Immature natural killer cell (primary cell): ENCODE measurements around the gene SOS2. TPM values are rescaled to one million over a fixed set of nuclear protein-coding genes. Genes with fewer than 3 reads are reported as not detected.

Experiments used
- DNase-seq, 3 donors: peaks; one replicate each; pipeline ENCODE4 v3.0.0; 2022; ENCODE audit warnings: mixed read lengths in 1 of 3
- H3K27ac Mint-ChIP-seq, 6 donors: one replicate each; pipeline ENCODE4 v1.8.0; 2020; ENCODE audit warnings: mixed read lengths in 6 of 6, mild to moderate bottlenecking in 5 of 6, inconsistent platforms in 4 of 6, moderate library complexity in 3 of 6
- H3K27me3 Mint-ChIP-seq, 3 donors: one replicate each; pipeline ENCODE4 v1.8.0; 2020 to 2021; ENCODE audit warnings: low read depth in 3 of 3, mild to moderate bottlenecking in 3 of 3, mixed read lengths in 3 of 3, moderate library complexity in 3 of 3, inconsistent platforms in 1 of 3
- H3K36me3 Mint-ChIP-seq, 3 donors: one replicate each; pipeline ENCODE4 v1.8.0; 2020; ENCODE audit warnings: mixed read lengths in 3 of 3, inconsistent platforms in 2 of 3, mild to moderate bottlenecking in 2 of 3
- H3K4me1 Mint-ChIP-seq, 2 donors: one replicate each; pipeline ENCODE4 v1.8.0; 2020; ENCODE audit warnings: inconsistent platforms in 2 of 2, mild to moderate bottlenecking in 2 of 2, mixed read lengths in 2 of 2, moderate library complexity in 1 of 2
- H3K4me3 Mint-ChIP-seq, 5 donors: one replicate each; pipeline ENCODE4 v1.8.0; 2020; ENCODE audit warnings: mild to moderate bottlenecking in 5 of 5, mixed read lengths in 5 of 5, inconsistent platforms in 3 of 5, moderate library complexity in 3 of 5
- H3K9me3 Mint-ChIP-seq, 6 donors: one replicate each; pipeline ENCODE4 v1.8.0; 2020; ENCODE audit warnings: mild to moderate bottlenecking in 6 of 6, mixed read lengths in 6 of 6, inconsistent platforms in 4 of 6, moderate library complexity in 3 of 6
- polyA plus RNA-seq, 3 donors: library from polyadenylated mRNA; unstranded; fragments of 300-500 nt; fragmentation: Illumina TruSeq; gene quantifications; one replicate each; pipeline ENCODE4 v1.2.3, GENCODE V29; 2021

The SOS2 gene
- polyA plus RNA-seq, 3 donors from 2014 or later: 13.8 to 15.5 (median 14.3) TPM

DNA sequence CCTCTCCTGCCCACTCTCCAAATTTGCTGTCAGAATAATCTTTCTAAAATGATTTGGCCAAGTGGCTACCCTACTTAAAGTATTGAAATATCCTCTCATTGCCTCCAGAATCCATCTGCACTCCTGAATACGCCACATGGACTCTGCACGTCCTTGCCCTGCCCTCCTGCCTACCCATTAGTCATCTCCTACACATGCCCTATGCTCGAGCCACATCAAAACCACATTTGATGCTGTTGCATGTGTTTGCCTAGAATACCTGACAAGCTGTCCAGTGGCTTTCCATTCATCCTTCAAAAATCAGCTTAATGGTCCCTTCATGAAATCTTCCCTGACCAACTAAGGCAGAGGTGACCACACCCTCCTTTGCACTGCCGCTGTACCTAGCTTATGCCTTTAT lies 132.0 kb downstream of the SOS2 start:
- Mint-ChIP-seq H3K36me3 (peaks cover 0 to 15% (median 4%) of the 10 kb centered on the region in 3 donors), H3K9me3 (no peaks in the 10 kb centered on the region), H3K27me3 (peaks cover 0 to 4% (median 3%) of the 10 kb centered on the region in 3 donors), H3K4me1 (peaks cover 55 to 61% of the 10 kb centered on the region in 2 donors), H3K4me3 (no peak overlapping the region), H3K27ac (peak overlapping the region in 5 of 6 donors; percentile 7 to 72 (median 47))
- DNase-seq: no peak

DNA sequence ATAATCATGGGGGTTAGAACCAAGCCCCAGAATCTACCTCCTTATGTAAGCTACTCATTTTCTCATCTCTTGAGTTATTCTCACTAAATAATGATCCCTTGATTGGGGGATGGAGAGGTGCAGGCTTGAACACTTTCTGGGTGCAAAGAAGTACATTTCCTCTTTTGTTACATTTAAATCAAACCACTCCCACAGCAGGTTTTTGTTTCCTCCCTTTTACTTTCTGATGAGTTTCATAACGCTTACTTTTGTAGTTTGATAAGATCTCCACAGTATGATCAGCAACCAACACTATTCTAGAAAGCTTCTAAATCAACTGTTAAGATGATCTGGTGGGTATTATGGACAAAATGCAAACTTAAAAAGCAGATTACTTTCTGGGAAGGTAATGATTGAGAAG lies 135.5 kb downstream of the SOS2 start:
- Mint-ChIP-seq H3K27me3 (peaks cover 0 to 4% (median 3%) of the 10 kb centered on the region in 3 donors), H3K9me3 (no peaks in the 10 kb centered on the region), H3K4me3 (peak overlapping the region; percentile 40 to 75 (median 69)), H3K4me1 (peaks cover 55 to 56% of the 10 kb centered on the region in 2 donors), H3K36me3 (peaks cover 0 to 20% (median 11%) of the 10 kb centered on the region in 3 donors), H3K27ac (peak overlapping the region; percentile 86 to 95 (median 92))
- peak; percentile 25 to 51 (median 40) for DNase-seq

DNA sequence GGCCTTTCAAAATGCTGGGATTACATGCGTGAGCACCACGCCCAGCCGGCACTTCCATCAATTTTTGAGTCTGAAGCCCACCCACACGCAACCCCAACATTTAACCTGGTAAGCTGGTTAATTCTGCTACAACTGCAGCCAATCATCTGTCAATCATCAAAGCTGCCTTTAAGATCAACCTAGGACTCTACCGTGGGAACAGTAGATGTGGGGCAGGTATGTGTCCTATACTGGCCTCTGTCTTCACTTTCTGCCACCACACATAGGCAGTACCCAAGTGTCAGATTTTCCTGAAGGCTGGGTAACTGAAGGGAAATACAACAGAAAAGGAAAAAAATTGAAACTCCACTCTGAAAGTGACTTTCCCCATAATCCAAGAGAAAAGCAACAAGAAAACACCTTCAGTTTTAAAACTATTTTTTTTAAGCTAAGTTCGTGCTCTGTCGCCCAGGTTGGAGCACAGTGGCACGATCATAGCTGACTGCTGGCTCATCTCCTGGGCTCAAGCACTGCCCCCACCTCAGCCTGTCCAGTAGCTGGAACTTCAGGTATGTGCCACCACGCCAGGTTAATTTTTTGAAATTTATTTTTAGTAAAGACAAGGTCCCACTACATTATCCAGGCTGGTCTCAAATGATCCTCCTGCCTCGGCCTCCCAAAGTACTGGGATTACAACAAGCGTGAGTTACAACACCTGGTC lies 137.2 kb downstream of the SOS2 start:
- Mint-ChIP-seq H3K36me3 (peaks cover 0 to 16% (median 11%) of the 10 kb centered on the region in 3 donors), H3K4me3 (no peak overlapping the region)

DNA sequence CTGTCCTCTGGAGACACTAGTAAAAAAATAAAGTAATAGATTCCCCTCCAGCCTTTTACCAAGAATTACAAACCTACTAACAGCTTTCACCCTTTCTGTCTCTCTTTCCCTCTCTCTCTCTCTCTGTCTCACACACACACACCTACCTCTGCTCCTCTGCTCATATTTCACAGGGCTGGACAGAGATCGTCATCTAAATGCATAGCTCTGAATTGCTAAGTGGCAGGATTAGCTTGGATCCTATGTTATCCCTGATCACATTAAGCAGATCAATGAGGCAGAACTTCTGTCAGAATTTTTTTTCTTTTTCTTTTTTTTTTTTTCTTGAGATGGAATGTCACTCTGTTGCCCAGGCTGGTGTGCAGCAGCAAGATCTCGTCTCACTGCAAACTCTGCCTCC lies 137.9 kb downstream of the SOS2 start:
- no peak overlapping the region for H3K4me3 Mint-ChIP-seq
- peaks cover 0 to 4% (median 3%) of the 10 kb centered on the region in 3 donors for H3K27me3 Mint-ChIP-seq
- peak overlapping the region; percentile 29 to 86 (median 58) for H3K27ac Mint-ChIP-seq
- no peaks in the 10 kb centered on the region for H3K9me3 Mint-ChIP-seq
- no peak for DNase-seq
- H3K36me3 Mint-ChIP-seq: peaks cover 0 to 16% (median 11%) of the 10 kb centered on the region in 3 donors
- peaks cover 51 to 54% of the 10 kb centered on the region in 2 donors for H3K4me1 Mint-ChIP-seq

More for the DNA sequence above, 137.2 kb downstream of the SOS2 start:
- Mint-ChIP-seq H3K9me3 (no peaks in the 10 kb centered on the region), H3K4me1 (peaks cover 49 to 50% of the 10 kb centered on the region in 2 donors), H3K27me3 (peaks cover 0 to 4% (median 3%) of the 10 kb centered on the region in 3 donors), H3K27ac (peak overlapping the region in 4 of 6 donors; percentile 9 to 64 (median 36))
- DNase-seq: no peak

DNA sequence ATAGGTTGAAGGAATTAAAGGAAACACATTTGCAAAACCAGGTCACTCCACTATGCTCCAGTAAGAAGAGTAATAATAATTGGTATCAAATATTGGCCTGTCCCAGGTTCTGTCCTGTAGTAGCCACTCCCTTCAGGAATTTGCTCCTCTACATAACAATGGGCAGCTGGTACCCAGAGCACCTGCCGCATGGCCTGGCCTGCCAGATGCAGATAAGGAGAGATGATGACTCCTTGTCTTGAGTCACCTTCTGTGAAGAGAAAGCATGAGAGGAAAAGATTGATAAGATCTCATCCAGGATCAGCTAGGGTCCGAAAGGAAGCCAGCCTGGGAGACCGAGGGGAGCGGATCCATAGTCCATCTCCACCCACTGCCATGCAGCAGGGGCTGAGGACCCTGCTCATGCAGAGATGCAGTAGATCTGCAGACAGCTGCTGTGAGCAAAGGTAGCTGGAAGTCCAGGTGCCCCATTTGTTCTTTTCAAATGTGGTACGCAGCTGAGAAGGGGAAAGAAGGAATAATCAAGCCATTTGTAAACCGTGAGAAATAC lies 139.3 kb downstream of the SOS2 start:
- Mint-ChIP-seq H3K36me3 (peaks cover 0 to 16% (median 15%) of the 10 kb centered on the region in 3 donors), H3K27me3 (peaks cover 0 to 9% (median 5%) of the 10 kb centered on the region in 3 donors), H3K27ac (peak overlapping the region in 3 of 6 donors; percentile 12 to 43 (median 16)), H3K4me1 (peaks cover 60 to 63% of the 10 kb centered on the region in 2 donors), H3K4me3 (no peak overlapping the region), H3K9me3 (no peaks in the 10 kb centered on the region)
- DNase-seq: no peak

DNA sequence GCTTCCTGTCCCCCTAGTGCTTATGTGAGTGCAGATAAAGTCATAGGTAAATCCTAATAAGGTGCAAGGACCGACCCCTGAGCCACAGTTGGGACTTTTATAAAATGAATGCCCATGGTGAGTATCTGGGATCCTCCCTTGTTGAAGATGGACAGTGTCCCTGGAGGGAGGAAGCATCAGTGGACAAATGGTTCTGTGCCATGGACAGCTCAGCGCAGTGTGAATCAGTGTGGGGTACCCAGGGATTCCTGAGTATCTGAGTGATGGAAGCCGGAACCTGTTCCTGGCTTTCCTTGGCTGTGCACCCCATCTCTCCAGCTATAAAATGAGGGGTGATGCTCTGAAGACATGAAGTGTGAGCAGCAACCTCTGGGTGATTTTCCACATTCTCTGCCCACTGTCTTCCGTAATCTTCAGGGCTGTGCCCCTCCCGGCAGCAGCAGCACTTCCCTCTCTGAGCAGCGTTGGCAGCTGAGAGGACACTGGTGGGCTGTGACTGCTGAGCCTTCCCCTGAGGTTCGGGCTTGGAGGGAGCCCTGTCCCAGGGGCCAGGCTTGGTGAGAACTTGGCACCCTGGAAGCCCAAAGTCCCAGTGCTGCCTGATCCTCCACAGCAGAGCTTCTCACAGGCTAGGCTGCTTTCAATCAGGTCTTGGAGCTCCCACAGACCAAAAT lies 140.0 kb downstream of the SOS2 start:
- Mint-ChIP-seq H3K27ac (peak overlapping the region in 3 of 6 donors; percentile 5 to 65 (median 58)), H3K4me3 (peak overlapping the region in 1 of 5 donors; percentile 10), H3K4me1 (peaks cover 56 to 63% of the 10 kb centered on the region in 2 donors), H3K9me3 (no peaks in the 10 kb centered on the region), H3K36me3 (peaks cover 0 to 16% (median 15%) of the 10 kb centered on the region in 3 donors), H3K27me3 (peaks cover 0 to 9% (median 6%) of the 10 kb centered on the region in 3 donors)
- DNase-seq: no peak

DNA sequence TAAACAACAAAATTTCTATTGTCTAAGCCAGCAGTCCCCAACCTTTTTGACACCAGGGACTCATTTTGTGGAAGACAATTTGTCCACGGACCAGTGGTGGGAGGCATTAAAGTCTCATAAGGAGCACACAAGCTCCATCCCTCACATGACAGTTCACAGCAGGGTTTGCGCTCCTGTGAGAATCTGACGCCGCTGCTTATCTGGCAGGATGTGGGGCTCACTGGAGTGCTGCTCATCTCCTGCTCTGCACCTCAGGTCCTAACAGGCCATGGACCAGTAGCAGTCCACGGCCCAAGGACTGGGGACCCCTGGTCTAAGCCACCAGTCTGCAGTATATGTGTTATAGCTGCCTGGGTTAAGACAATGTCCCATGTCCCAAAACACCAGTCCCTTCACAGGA lies 142.2 kb downstream of the SOS2 start:
- no peaks in the 10 kb centered on the region for H3K9me3 Mint-ChIP-seq
- H3K27me3 Mint-ChIP-seq: peaks cover 3 to 11% (median 9%) of the 10 kb centered on the region in 3 donors
- DNase-seq: no peak
- no peak overlapping the region for H3K4me3 Mint-ChIP-seq
- peaks cover 0 to 17% (median 10%) of the 10 kb centered on the region in 3 donors for H3K36me3 Mint-ChIP-seq
- H3K27ac Mint-ChIP-seq: peak overlapping the region; percentile 23 to 95 (median 77)
- peaks cover 61 to 72% of the 10 kb centered on the region in 2 donors for H3K4me1 Mint-ChIP-seq

DNA sequence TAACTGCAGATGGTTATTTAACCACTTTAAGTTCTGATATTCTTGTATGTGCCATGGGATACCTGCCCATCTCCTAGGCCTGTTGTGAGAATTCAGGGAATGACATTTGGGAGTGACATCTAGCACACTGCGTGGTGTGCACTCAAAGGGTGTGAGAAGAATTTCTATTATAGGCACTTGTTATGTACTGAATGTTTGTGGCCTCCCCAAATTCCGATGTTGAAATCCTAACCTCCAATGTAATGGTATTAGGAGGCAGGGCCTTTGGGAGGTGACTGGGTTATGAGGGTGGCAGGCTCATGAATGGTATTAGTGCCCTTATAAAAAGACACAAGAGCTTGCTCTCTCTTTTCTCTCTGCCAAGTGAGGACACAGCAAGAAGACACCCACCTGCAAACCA lies 142.6 kb downstream of the SOS2 start:
- Mint-ChIP-seq H3K27ac (peak overlapping the region in 5 of 6 donors; percentile 78 to 95 (median 94)), H3K4me3 (no peak overlapping the region), H3K4me1 (peaks cover 59 to 71% of the 10 kb centered on the region in 2 donors), H3K27me3 (peaks cover 3 to 11% (median 9%) of the 10 kb centered on the region in 3 donors), H3K36me3 (peaks cover 0 to 17% (median 10%) of the 10 kb centered on the region in 3 donors), H3K9me3 (no peaks in the 10 kb centered on the region)
- no peak for DNase-seq

DNA sequence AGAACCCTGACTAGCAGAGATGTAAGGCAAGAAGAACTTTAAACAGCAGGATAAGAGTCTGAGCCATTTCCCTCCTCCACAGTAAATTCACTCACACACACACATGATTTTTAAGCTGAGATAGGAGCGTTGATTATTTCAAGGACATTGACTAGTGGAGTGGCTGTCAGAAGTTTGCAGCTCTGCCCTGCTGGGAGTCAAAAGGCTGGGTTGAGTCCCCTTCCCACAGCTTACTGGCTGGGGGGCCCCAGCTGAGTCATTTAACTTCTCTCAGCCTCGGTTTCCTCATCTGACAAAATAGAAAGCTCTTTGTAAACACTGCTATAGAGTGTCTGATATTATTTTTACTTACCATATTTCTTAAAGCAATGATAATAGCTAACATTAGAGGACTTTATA lies 143.3 kb downstream of the SOS2 start:
- H3K27me3 Mint-ChIP-seq: peaks cover 3 to 15% (median 12%) of the 10 kb centered on the region in 3 donors
- H3K9me3 Mint-ChIP-seq: no peaks in the 10 kb centered on the region
- peak overlapping the region; percentile 91 to 95 (median 94) for H3K27ac Mint-ChIP-seq
- peaks cover 0 to 12% (median 5%) of the 10 kb centered on the region in 3 donors for H3K36me3 Mint-ChIP-seq
- peaks cover 60 to 71% of the 10 kb centered on the region in 2 donors for H3K4me1 Mint-ChIP-seq
- DNase-seq: no peak
- peak overlapping the region; percentile 34 to 82 (median 71) for H3K4me3 Mint-ChIP-seq

DNA sequence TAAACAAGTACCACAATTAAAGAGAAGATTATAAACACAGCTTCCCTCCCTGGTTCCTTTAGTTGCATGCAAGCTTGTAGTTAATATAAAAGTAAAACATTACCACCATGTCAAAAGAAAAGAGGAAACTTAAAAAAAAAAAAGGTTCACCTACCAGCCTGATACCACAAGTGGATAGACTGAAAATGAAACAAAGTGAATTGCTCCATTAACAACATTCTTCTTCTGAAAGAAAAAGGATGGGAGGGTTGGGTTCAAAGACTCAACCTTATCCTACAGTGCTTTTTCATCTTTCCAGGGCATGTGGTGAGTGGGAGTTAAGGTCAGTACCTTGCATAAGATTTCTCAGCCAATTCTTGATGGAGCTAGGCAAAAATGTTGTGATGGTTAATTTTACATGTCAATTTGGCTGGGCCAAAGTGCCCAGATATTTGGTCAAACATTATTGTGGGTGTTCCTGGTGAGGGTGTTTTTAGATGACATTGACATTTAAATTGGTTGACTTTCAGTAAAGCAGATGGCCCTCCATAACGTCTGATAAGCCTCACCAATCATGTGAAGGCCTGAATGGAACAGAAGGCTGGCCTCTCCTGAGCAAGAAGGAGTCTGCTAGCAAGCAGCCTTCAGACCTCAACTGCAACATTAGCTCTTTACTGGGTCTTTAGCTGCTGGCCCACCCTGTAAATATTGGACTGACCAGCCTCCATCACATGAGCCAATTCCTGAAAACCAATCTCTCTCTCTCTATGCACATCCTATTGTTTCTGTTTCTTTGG lies 143.8 kb downstream of the SOS2 start:
- Mint-ChIP-seq H3K27ac (peak overlapping the region; percentile 91 to 95 (median 94)), H3K9me3 (no peaks in the 10 kb centered on the region), H3K36me3 (peaks cover 0 to 10% (median 5%) of the 10 kb centered on the region in 3 donors), H3K27me3 (peaks cover 7 to 21% (median 16%) of the 10 kb centered on the region in 3 donors), H3K4me1 (peaks cover 64 to 73% of the 10 kb centered on the region in 2 donors), H3K4me3 (peak overlapping the region; percentile 54 to 82 (median 72))
- DNase-seq: peak; percentile 49 to 56 (median 50)

DNA sequence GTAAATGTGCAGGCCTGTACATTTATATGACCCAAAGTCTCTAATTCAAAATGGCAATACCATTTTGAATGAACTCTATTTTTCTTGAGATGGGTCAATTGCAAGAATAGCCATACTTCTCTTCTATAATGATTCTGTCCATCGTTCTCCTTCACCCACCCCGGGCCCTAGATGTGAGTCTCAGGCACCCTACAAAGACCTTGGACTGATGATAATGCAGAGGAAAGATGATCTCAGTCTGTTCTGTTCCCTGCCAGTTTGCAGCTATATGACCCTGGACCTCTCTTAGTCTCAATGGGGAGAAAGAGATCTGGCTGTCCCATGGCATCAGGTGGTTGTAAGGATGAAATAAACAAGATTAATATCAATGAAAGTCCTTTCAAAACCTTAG lies 145.1 kb downstream of the SOS2 start:
- H3K27ac Mint-ChIP-seq: peak overlapping the region; percentile 94 to 99 (median 94)
- peaks cover 73 to 86% of the 10 kb centered on the region in 2 donors for H3K4me1 Mint-ChIP-seq
- no peaks in the 10 kb centered on the region for H3K9me3 Mint-ChIP-seq
- H3K4me3 Mint-ChIP-seq: peak overlapping the region; percentile 16 to 65 (median 59)
- peaks cover 7 to 25% (median 18%) of the 10 kb centered on the region in 3 donors for H3K27me3 Mint-ChIP-seq
- H3K36me3 Mint-ChIP-seq: peaks cover 0 to 10% (median 5%) of the 10 kb centered on the region in 3 donors
- no peak for DNase-seq

DNA sequence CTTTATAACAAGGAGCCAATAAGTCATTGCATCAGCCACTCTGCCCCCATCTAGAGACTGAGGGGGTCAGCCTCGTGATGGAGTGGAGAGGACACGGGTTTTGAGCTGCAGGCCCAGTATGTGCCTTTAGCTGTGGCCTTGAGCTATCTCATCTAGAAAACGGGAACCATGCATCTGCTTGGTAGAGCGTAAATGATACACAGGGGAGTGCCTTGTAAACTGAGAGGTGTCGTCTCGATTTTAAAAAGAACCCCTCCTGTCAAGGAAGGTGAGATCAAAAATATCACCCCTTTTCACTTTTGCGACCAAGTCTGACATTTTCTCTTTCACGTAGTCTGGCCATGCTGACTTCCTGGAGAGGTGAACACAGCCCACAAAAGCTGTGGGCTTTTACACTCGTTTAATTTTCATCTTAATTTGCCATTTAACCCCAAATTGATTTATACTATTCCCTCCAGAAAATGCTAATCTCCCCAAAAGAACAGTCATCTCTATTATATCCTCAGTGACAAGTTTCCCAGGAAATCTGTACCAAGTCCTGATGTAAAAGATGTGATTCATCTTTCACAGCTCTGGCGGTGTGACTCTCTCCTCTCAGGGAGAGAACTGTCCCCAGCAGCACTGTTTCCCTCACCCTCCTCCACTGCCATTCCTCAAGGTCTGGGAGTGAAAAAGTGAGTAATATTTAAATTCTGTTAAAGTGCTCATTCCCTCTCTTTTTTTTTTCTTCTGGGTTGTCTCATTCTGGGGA lies 145.6 kb downstream of the SOS2 start:
- Mint-ChIP-seq H3K27me3 (peaks cover 7 to 25% (median 18%) of the 10 kb centered on the region in 3 donors), H3K27ac (peak overlapping the region; percentile 94 to 99 (median 94)), H3K9me3 (no peaks in the 10 kb centered on the region), H3K36me3 (peaks cover 0 to 10% (median 3%) of the 10 kb centered on the region in 3 donors), H3K4me3 (peak overlapping the region; percentile 16 to 65 (median 59)), H3K4me1 (peaks cover 71 to 88% of the 10 kb centered on the region in 2 donors)
- DNase-seq: peak; percentile 66 to 69 (median 67)
